ENCODE data around the gene TMEM267. TPM values are rescaled to one million over a fixed set of nuclear protein-coding genes. Genes with fewer than 3 reads are reported as not detected.

TMEM267 gene
- total and polyA plus RNA-seq, 10 of the 15 experiments (the other 5 are each of a cell fraction or from before 2014, with no cell fraction given) = 7.7 to 37.3 (median 13.3) TPM

- ATAC-seq = no peak
- SMC1A ChIA-PET (ENCODE audit: uncharacterized antibody, unreplicated experiment) = interaction anchor here (1.1 to 1.5 kb wide), 3 partner anchors 10 to 21 kb away, joined by 3 to 7 read pairs (median 4); no protein-coding TSS in a partner anchor
- H3K79me2 ChIP-seq (ENCODE audit: control insufficient read depth, insufficient read depth, low read length) = no peaks in the 10 kb centered on the region
- WGBS (ENCODE audit: insufficient coverage, insufficient replicate concordance, low lambda C conversion rate, missing lambda C conversion rate) = 99% methylated on average over 6 of the region's 6 CpGs
- RAD21 ChIA-PET (ENCODE audit: unreplicated experiment) = no interaction called here
- H3K9ac ChIP-seq (ENCODE audit: control insufficient read depth, insufficient read depth, low read length) = no peak overlapping the region
- TF ChIP-seq NR2F1 (conservative IDR thresholded peaks at IDR 0.05) = no peak
- TF ChIP-seq ETV6 (conservative IDR thresholded peaks at IDR 0.05 in 1 of 2, IDR thresholded peaks at IDR 0.05 in 1 of 2; ENCODE audit: borderline replicate concordance in 1 of 2, low read depth in 1 of 2) = no peak
- no peak for TF ChIP-seq SMARCA5 (IDR thresholded peaks at IDR 0.05)
- no peak for TF ChIP-seq TCF12 (IDR thresholded peaks at IDR 0.05; ENCODE audit: low read depth, low read length)
- TF ChIP-seq SP1 (IDR thresholded peaks at IDR 0.05; ENCODE audit: low read depth, low read length) = no peak
- no peak for TF ChIP-seq E2F8 (IDR thresholded peaks at IDR 0.05; ENCODE audit: low read depth, partially characterized antibody)
- TF ChIP-seq CHD4 (IDR thresholded peaks at IDR 0.05) = no peak
- H3K9me3 ChIP-seq (replicated peaks; ENCODE audit: control insufficient read depth, insufficient read depth, low read length) = peaks cover 2% of the 10 kb centered on the region; the same call in 2 of the 3 replicates
- no TSS peak for BruUV-seq (replicated peaks)
- intact Hi-C loops (cut with micrococcal nuclease; ENCODE audit: unreplicated experiment) = no loop called here
- no peaks in the 10 kb centered on the region for H3K27me3 ChIP-seq (replicated peaks in 1 of 2; ENCODE audit: control insufficient read depth in 2 of 2, insufficient read depth in 2 of 2, low read length in 1 of 2)
- no peak for FAIRE-seq
- no peak overlapping the region for H2AFZ ChIP-seq (ENCODE audit: control insufficient read depth, low read depth, low read length)
- H3K36me3 ChIP-seq (ENCODE audit: control insufficient read depth in 2 of 2, insufficient read depth in 2 of 2, low read length in 1 of 2) = peaks cover 0 to 3% of the 10 kb centered on the region in 2 experiments; a peak in 1 of 4 replicates
- in situ Hi-C loops (cut with MboI) = no loop called here
- H3K4me2 ChIP-seq (ENCODE audit: control insufficient read depth, insufficient read depth) = no peak overlapping the region
- DNase-seq (ENCODE audit: low read depth, low spot score) = no peak
- no peak overlapping the region for H3K27ac ChIP-seq (ENCODE audit: control insufficient read depth, insufficient read depth)
- H3K4me1 ChIP-seq (ENCODE audit: control insufficient read depth, insufficient read depth, low read length) = no peaks in the 10 kb centered on the region
- no peak overlapping the region for H3K4me3 ChIP-seq
- H4K20me1 ChIP-seq (ENCODE audit: control insufficient read depth, insufficient read depth) = no peaks in the 10 kb centered on the region
- POLR2A ChIA-PET = no interaction called here
- CTCF ChIA-PET = no interaction called here
Observed at GRCh38 chr5:43469671-43470391, 13.8 kb downstream of the TMEM267 start.

Measured in GM12878 (cell line).